DMS53 (cell line): ENCODE measurements around the gene OGDHL.
A peak's percentile ranks its signal among the peaks of the same experiment; 100 is the strongest.
"Not testable (repeated sequence)": the region's sequence is repeated elsewhere in the genome, so short reads cannot be mapped to it uniquely, and the experiment has no call there.

ENCODE experiments used
- DNase-seq: peaks from one replicate; lab custom pipeline; 2025; lab: John Stamatoyannopoulos, UW

OGDHL gene

DNA sequence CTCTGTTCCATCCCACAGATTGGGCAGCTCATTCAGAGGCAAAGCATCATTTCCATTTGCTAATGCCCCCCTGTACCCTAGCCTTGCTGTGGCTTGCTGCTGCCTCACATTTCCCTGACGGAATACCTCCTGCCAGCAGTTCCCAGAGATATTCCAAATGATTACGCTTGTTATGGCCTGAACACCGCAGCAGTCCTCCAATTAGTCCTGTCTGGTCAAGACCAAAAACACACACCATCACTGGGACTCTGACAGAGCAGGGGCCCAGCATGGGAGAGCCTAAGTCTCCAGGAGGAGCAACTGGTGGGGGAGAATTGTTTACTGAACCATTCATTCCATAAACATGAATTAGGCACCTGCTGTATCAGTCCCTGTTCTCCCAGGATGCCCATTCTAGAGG, 6.1 kb downstream of the OGDHL start:
- no peak for DNase-seq

DNA sequence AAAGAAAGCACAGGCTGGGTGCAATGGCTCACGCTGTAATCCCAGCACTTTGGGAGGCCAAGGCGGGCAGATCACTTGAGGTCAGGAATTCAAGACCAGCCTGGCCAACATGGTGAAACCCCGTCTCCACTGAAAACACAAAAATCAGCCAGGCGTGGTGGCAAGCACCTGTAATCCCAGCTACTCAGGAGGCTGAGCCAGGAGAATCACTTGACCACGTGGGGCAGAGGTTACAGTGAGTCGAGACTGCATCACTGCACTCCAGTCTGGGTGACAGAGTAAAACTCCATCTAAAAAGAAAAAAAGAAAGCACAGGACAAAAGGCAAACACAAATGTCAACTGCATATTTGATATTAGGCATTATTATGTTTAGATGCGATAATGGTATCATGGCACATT, 7.2 kb downstream of the OGDHL start:
- not testable (repeated sequence) for DNase-seq

DNA sequence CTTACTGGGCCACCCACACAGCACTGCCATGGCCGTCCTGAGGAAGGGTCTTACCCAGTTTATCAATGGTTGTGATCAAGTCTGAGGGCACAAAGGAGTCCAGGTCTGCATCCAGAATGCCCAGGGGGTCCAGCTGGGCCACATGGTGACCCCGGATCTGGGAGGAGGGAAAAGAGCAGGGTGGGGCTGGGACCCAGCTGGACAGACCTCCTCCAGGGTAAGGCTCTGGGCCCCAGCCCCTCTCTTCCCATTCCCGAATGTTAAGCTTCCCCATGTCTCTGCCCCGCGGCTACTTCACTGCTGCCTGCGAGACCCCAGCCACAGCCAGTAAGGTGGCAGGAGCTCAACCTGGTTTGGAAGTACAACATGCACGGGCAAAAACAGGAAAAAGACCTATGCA, 9.5 kb downstream of the OGDHL start:
- no peak for DNase-seq

DNA sequence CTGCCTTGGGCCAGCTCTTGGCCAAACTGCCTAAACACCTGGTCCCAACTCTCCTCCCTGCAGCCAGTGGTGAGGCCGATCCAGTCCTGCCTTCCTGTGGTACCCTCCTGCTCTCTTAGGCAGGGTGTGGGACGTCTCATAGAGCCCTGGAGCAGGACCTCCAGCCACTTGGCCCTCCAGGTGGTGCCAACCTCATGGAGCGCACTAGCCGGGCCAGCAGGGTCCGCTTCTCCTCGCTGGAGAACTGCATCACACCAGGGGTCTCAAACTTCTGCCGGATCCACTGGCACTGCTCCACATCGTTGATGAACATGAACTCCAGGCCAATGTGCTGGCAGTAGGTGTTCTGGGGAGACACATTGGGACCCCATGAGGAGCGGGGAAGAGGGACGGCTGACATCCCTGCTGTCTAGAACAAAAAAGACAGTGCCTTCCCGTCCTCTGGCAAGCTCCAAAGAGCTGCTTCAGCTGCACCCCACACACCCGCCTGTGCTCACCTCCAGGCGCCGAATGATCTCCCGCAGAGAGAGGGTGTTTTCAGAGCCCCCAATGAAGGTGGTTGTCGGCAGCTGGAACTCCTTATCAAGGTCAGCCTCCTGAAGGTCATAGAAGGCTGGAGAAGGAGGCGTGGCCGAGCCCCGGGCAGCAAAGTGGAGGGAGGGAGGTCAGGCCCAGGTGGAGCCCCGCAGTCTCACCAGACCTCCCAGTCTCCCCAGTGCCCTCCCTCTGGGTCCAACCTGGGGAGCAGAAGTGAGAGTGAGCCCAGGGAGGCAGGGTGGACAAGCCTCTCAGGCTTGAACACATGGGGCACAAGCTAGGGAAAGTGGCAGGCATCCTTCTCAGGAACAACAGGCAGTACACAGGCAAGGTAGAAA, 10.2 kb downstream of the OGDHL start:
- DNase-seq: no peak

DNA sequence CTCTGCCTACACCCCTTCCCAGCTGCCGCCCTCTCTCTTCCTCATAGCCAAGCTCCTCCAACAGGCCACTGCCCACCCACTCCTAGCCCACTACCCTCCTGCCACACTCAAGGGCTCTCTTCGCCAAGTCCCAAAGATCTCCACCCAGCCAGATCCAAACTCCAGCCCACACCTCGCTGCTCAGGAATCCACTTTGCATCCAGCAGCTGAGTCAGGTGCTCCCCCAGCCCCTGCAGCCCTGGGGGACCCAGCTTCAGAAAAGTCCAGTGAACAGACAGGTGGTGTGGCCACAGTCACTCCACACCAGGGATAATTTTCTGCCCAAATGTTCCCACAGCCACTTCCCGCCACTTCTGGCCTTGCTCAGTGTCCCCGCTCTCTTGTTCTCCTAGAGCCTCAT, 10.9 kb downstream of the OGDHL start:
- DNase-seq: no peak

DNA sequence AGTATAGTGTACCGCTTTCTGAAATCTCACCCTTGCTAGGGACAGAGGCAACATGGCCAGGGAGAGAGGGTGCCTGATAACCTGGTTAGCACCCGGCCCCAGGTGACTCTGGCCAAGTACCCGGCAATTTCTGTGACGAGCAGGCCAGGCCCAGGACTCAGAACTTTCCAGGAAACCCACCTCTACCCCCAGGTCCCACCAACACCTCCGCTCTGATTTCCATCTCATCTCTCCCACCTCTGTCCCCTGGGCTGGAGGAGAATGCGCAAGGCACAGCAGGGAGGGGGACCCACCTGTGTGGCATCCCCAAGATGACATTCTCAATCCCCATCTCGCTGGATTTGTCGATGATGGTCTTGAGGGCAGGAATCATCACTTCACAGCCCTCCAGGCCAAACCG, 11.6 kb downstream of the OGDHL start:
- DNase-seq: no peak

DNA sequence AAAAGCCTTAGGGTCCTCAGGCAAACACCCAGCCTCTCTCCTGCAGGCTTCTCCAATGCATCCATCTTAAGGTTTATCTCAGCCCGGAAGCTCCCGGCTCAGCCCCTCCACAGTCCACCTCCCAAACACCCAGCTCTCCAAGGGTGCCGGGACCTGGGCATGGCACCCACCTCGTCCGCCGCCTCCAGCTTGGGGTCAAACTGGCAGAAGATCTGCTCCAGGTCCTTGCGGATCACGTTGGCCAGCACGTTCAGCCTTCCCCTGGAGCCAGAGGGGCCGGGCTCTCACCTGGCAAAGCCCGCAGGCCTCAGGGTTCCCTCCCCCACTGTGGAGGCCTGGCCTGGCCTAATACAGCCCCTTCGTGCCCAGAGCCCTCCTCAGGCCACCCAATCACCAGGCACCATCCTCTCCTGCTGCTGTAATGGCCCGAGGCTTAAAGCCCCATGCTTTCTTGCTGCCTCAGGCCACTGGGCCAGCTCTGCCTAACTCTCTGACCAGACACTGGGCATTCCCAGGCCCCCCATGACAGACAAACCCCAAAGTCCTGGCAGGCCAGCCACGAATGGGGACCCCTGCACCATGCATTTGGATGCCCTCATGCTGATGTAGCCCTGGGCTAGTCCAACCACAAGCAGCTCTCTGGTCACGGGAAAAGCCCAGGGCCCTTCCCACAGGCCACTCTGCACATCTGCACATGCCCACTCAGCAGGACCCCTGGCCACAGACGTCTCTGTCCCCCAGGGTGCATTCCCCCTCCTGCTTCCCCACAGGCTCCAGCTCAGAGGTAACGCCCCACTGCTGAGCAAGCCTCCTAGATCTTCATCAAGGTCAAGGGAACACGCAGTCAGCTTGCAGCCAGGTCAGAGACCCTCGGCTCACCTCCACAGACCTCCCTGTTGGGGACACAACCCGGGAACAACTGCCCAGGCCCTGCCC, 12.3 kb downstream of the OGDHL start:
- DNase-seq: no peak

DNA sequence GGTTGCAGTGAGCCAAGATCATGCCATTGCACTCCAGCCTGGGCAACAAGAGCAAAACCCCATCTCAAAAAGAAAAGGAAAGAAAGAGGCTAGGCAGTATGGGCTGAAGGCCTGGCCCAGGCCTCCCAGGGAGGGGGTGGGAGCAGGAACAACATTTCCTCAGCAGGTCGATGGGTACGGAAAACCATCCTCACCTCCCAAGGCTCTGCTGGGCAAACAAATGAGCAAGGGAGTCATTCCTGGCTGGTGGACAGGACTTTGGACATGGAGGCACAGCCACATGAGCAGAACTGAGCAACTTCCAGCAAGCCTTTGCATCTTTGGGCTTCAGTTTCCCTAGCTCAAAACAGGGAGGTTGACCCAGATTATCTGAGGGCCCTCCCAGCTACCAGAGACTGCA, 13.0 kb downstream of the OGDHL start:
- no peak for DNase-seq

DNA sequence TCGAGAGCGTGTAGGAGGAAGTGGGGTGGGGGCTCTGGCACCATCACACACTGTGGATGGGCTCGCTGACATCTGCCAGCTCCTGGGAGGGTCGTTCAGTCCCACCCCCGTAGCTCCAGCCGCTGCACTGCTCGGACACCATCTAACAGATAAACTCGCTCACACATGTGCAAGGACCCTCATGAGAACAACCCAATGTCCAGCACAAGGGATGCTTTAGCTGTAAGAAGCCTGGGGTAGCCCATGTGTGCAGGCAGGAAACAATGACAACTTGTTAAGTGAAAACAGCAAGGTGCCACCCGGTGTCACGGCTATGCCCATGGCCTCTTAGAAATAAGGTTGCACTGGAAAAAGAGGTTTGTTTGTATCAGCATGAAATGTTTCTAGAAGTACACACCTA, 14.1 kb downstream of the OGDHL start:
- no peak for DNase-seq

DNA sequence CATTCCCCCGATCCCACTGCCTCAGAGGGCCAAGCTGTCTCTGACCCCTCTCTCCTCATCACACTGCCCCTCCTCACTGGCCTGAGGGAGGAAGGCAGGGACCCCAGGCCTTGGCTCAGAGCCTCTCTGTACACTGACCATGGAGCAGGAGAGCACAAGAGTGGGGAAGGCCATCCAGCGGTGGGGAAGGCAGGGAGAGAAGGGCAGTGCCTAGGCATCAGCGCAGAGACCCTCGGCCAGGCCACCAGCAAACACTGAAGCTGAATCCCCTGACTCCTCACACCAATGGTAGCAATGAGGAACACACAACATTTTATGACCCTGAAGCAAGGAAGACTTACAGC, 14.8 kb downstream of the OGDHL start:
- DNase-seq: no peak

DNA sequence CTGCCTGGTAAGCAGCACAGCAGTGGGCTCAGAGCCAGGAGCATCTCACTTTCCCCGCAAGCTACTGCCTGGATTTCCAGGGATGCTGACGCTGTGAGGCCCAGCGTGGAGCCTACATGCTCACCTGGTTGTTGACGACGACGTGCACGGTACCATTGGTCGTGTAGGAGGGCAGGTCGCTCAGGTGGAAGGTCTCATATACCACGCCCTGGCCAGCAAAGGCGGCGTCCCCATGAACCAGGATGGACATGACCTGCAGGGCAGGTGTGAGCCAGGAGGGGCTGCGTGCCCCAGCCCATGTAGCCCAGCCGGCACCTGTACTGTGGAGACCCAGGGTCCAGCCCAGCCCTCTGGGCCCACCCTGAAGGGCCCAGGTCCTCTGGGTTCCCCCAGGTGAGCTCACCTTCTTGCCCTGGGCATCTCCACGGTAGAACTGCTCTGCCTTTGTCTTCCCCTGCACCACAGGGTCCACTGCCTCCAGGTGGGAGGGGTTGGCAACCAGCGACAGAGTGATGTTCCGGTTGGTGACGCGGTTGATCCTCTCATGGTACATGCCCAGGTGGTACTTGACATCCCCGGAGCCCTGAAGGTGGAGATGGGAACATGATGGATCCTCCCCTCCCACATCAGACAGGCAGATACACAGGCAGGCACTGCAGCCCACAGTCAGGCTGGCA, 15.4 kb downstream of the OGDHL start:
- no peak for DNase-seq

DNA sequence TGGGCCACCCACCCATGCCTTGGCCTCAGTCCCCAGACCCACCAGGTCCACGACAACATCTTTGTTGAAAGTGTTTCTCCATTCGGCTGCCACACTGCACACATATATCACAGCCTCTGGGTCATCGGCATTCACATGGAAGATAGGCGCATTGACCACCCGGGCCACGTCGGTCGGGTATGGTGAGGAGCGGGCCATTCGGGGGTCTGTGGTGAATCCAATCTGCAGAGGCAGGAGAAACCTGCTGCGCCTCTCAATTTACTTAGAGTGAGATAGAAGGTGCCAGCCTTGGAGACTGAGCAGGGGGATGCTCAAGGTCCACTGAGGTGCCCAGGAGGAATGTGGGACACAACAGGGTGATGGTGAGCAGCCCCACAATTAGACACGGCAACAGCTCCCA, 16.4 kb downstream of the OGDHL start:
- no peak for DNase-seq

DNA sequence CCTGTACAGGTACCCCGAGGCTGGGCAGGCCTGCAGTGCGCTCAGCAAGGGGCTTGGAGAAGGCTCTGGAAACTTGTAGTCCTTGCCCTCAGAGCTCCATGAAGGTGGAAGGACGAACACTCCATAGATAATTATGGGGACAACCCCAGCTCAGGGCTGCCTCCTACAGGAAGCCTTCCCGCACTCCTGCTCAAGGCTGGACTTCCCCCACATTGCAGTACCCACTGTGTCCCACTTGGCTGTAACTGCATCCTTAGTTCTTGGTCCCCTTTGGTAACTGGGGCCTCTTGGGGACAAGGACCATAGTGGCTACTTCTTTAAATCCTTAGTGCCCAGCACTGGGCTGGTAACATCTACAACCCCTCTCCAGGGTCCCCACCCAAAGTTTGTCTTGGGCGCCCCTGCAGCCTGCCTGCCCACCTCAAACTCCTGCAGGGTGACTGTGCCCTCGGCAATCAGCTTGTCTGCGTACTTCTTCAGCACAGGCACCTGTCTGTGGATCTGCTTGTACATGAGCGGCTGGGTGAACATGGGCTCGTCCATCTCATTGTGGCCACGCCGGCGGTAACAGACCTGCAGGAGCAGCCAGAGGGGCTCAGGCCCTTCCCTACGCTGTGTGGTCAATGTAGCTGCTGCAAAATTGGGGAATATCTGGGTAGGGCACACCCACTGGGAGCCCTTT, 17.1 kb downstream of the OGDHL start:
- DNase-seq: no peak

DNA sequence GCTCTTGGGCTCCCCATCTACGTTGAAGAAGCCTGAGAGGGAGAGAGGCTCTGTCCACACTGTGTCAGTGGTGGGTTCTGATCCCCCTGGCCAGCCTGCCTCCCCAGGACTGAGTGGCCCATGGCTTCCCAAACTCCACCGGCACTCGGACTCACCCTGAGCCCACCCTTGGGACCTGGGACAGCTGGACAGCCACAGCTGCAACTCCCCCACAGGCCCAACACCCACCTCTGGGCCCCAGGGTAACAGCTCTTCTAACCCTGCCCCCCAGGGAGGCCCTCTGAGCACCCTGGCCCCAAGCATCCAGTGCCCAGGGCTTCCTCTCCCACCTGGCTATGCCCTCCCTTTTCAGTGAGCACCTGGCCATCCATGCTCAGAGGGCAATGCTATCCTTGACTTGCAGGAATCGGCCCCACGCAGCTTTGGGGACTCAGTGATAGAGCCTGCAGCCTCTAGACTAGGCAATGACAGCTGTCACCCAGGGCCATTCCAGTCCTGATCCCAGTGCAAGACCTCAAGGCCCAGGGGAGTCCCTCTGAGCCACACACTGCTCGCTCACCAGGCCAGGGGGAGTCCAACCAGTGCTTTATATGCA, 17.9 kb downstream of the OGDHL start:
- DNase-seq: no peak

DNA sequence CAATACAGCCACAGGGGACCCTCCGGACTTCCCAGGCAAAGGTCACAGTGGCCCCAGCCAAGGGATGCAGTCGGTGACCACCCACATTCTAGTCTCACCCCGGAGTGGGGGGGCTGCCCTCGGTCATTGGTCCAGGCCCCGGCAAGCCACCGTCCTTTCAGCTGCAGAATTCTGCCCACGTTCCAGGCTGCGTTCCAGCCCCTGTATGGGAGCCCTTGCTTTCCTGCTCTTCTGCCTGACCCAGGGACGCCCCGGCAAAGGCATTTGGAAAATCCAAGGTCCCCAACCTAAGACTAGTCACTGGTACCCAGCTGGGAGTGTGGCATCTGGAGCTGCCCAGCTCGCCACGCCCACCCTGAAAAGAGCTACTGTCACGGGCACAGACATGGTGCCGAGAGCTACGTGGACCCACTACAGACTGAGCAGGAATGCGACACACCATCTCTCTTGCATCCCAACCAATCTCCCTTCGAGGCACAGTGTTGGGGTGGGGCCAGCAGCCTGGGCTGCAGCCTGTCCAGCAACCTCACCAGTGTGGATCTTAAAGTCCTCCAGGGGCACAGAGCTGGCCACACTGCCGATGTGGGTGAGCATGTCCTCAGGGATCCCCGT, 18.6 kb downstream of the OGDHL start:
- DNase-seq: no peak

DNA sequence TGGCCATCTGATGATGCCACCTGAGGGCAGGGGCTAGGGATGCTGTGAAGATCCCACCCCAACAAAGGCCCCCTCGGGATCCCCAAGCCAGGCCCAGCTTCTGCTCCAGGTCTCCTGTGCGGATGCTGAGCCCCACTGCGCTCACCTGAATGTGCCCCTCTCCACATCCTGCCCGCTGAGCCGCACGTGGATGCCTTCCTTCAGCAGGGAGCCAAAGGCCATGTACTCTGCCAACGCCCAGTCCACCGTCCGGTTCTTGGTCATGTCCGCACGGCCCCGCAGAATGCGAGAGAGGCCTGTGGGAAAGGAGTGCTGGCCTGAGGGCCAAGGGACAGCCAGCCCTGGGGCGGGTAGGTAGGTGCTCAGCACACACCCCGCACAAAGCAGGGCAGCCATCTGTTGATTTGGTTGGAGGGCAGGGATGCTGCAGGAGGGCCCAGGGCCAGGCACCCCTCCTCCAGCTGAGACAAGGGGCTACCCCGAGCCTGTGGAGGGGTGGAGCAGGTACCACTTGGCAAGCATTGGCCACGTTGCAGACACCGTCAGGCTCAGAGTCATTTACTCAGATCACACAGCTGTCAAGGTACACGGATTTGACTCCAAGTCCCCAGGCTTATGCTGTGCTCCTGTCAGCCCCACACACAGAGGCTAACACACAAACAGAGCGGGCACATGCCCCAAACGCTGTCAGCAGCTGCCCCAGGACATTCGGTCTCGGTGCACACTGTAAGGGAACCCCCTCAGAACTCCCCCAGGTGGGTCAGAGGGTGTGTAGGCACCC, 19.2 kb downstream of the OGDHL start:
- DNase-seq: no peak

DNA sequence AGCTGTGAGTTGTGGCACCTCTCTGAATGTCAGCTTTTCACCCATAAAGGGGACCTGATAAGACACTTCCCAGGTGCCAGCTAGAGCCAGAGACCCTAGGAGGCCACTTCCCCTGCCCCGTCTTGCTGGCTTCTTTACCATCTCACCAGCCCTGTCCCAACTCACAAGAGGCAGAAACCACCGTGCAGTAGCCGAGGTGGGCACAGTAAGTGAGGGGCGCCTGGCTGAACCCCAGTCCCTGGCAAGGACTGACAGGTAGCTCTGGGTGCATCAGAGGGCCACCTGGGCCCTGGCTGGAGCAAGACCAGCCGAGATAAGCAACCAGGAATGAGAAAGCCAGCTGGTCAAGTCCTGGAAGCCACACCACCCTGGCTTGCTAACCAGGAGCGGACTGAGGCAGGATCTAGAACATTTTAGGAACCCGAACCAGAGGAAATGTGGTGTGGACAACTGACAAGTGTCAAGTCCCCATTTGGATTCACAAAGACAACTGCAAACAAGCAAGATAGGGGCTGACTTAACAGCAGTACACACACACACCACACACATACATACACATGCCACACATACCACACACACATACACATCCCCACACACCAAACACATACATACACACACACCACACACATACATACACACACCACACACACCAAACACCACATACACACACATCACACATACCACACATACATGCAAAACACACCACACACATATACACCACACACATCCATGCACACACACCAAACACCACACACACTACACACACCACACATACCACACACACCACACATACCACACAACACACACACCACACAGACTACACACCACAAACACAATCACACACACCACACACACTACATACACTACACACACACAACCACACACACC, 20.8 kb downstream of the OGDHL start:
- DNase-seq: peak; percentile 23

DNA sequence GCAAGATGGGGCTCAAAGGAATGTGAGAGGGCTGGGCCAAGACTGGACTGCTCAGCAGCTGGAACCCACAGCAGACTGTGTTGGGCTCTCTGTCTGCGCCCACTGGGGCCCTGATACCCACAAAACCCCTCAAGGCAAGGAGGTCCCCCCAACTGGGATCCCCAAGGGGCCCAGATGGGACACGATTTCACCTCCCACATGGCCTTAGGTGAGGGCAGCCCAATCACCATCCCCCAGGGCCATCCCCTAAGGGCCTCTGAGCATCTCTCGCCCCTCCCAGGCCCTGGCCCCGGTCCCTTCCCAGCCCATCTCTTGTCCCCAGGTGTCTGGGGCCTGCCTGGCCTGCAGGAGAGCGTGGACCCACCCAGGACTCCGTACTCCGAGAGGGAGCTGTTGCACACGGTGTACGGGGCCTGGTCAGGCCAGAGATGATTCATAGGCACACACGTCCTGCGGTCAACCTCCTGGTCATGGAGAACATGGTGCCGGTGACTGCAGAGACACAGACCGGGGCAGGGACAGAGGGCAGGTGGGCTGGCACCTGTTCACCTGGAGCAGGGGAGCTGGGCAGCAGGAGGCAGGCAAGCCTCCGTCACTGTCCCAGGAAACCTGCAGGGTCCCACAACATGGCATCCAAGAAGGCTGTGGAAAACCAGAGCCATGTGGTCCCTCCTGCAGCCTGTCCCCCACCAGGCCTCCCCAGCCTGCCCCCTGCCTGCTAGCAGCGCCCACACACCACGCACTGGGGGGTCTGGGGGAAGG, 21.6 kb downstream of the OGDHL start:
- DNase-seq: no peak

DNA sequence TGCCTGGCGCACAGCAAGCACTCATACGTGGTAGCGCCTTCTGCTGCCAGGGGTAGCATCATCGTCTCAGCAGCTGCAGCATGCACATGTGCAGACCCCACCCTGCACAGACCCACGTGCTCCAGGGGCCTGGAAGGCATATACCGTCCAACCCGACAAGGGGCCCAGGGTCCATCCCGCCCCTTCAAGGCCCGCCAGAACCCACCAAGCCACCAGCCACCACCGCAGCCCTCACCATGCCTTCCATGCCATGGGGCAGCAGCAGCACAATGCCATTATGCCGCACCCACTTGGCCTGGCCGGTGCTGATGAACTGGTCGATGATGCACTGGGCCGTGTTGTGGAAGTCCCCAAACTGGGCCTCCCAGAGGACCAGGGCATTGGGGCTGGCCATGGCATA, 22.7 kb downstream of the OGDHL start:
- DNase-seq: no peak
